H9 (cell line): ENCODE measurements around the gene GJB2. TPM values are rescaled to one million over a fixed set of nuclear protein-coding genes. Genes with fewer than 3 reads are reported as not detected.

Source experiments
- DNase-seq: peaks from one replicate; pipeline ENCODE4 v3.0.0-alpha.2; 2017
- H2AFZ ChIP-seq: one replicate; pipeline ENCODE4 v1.6.1; 2013; ENCODE audit warnings: mild to moderate bottlenecking, low read length, control low read depth, moderate library complexity
- H2AK5ac ChIP-seq: 2 replicates; pipeline ENCODE4 v1.6.1; 2013; ENCODE audit warnings: low read length, control low read depth, mixed read lengths; ENCODE audit not compliant: insufficient read length
- H2BK120ac ChIP-seq: one replicate; pipeline ENCODE4 v1.6.1; 2013; ENCODE audit warnings: low read depth, mild to moderate bottlenecking, low read length, control low read depth, inconsistent platforms; ENCODE audit not compliant: poor library complexity, severe bottlenecking
- H2BK12ac ChIP-seq: 2 replicates; pipeline ENCODE4 v1.6.1; 2013; ENCODE audit warnings: low read length, control low read depth, mixed read lengths, low read depth; ENCODE audit not compliant: insufficient read length
- H2BK15ac ChIP-seq: 2 replicates; pipeline ENCODE4 v1.6.1; 2013; ENCODE audit warnings: low read depth, low read length, control low read depth
- H2BK20ac ChIP-seq: one replicate; pipeline ENCODE4 v1.6.1; 2013; ENCODE audit warnings: low read depth, mild to moderate bottlenecking, low read length, control low read depth, inconsistent platforms; ENCODE audit not compliant: poor library complexity, severe bottlenecking
- H2BK5ac ChIP-seq: 2 replicates; pipeline ENCODE4 v1.6.1; 2013; ENCODE audit warnings: low read length, control low read depth, mixed read lengths; ENCODE audit not compliant: insufficient read length
- H3K14ac ChIP-seq: 2 replicates; pipeline ENCODE4 v1.6.1; 2013; ENCODE audit warnings: low read length, control low read depth; ENCODE audit not compliant: insufficient read depth
- H3K18ac ChIP-seq: 2 replicates; pipeline ENCODE4 v1.6.1; 2013; ENCODE audit warnings: low read depth, mild to moderate bottlenecking, mixed read lengths, low read length, control low read depth; ENCODE audit not compliant: insufficient read length
- H3K23ac ChIP-seq: 2 replicates; pipeline ENCODE4 v1.6.1; 2013; ENCODE audit warnings: low read length, control low read depth, mixed read lengths, low read depth; ENCODE audit not compliant: insufficient read length
- H3K23me2 ChIP-seq: 2 replicates; pipeline ENCODE4 v1.6.1; 2013; ENCODE audit warnings: low read depth, mild to moderate bottlenecking, mixed read lengths, low read length, control low read depth; ENCODE audit not compliant: insufficient read length, poor library complexity, severe bottlenecking
- H3K27ac ChIP-seq: 2 replicates; pipeline ENCODE4 v1.5.1; 2013; ENCODE audit warnings: low read length, control low read depth, mixed read lengths, low read depth; ENCODE audit not compliant: insufficient read length
- H3K27me3 ChIP-seq: 2 replicates; pipeline ENCODE4 v1.6.1; 2013; ENCODE audit warnings: low read length, control low read depth, inconsistent platforms; ENCODE audit not compliant: insufficient read depth
- H3K4ac ChIP-seq: 2 replicates; pipeline ENCODE4 v1.6.1; 2013; ENCODE audit warnings: low read depth, mild to moderate bottlenecking, control low read depth, inconsistent platforms, low read length, moderate library complexity
- H3K4me1 ChIP-seq: 2 replicates; pipeline ENCODE4 v1.6.1; 2013; ENCODE audit warnings: low read length, control low read depth, inconsistent platforms; ENCODE audit not compliant: insufficient read depth
- H3K4me2 ChIP-seq: 2 replicates; pipeline ENCODE4 v1.6.1; 2013; ENCODE audit warnings: low read length, control low read depth, mixed read lengths; ENCODE audit not compliant: insufficient read length, insufficient read depth
- H3K56ac ChIP-seq: 2 replicates; pipeline ENCODE4 v1.6.1; 2013; ENCODE audit warnings: low read depth, mild to moderate bottlenecking, mixed read lengths, low read length, control low read depth; ENCODE audit not compliant: insufficient read length
- H3K79me1 ChIP-seq: 2 replicates; pipeline ENCODE4 v1.6.1; 2013; ENCODE audit warnings: low read depth, mild to moderate bottlenecking, moderate library complexity, low read length, control low read depth, inconsistent platforms; ENCODE audit not compliant: insufficient read depth, poor library complexity, severe bottlenecking
- H3K79me2 ChIP-seq: 2 replicates; pipeline ENCODE4 v1.6.1; 2013; ENCODE audit warnings: low read length, control low read depth, inconsistent platforms; ENCODE audit not compliant: insufficient read depth
- H3K9ac ChIP-seq: 2 replicates; pipeline ENCODE4 v1.6.1; 2013; ENCODE audit warnings: low read length, control low read depth, mixed read lengths; ENCODE audit not compliant: insufficient read length; ENCODE audit errors: extremely low read depth
- H3K9me3 ChIP-seq: one replicate; pipeline ENCODE4 v1.6.1; 2013; ENCODE audit warnings: low read depth, low read length, inconsistent platforms; ENCODE audit not compliant: control insufficient read depth
- H3T11ph ChIP-seq: one replicate; pipeline ENCODE4 v1.6.1; 2013; ENCODE audit warnings: mild to moderate bottlenecking, low read length, control low read depth, inconsistent platforms
- H4K20me1 ChIP-seq: one replicate; pipeline ENCODE4 v1.6.1; 2013; ENCODE audit not compliant: control insufficient read depth, insufficient read length, insufficient read depth
- H4K5ac ChIP-seq: 2 replicates; pipeline ENCODE4 v1.6.1; 2013; ENCODE audit warnings: low read depth, mild to moderate bottlenecking, mixed read lengths, low read length, control low read depth; ENCODE audit not compliant: insufficient read length
- H4K8ac ChIP-seq: replicated peaks from 2 replicates; pipeline ENCODE4 v1.6.1; 2013; ENCODE audit warnings: low read length, control low read depth, mixed read lengths, low read depth; ENCODE audit not compliant: insufficient read length
- H4K91ac ChIP-seq: 2 replicates; pipeline ENCODE4 v1.6.1; 2013; ENCODE audit warnings: low read depth, mild to moderate bottlenecking, moderate library complexity, mixed read lengths, low read length, control low read depth; ENCODE audit not compliant: insufficient read length
- H3K27ac Mint-ChIP-seq, 3 experiments: 2 replicates in 2 of 3; 3 replicates in 1 of 3; pipeline ENCODE4 v1.8.0; 2020 to 2021; ENCODE audit warnings: mixed read lengths in 3 of 3, mild to moderate bottlenecking in 1 of 3, moderate library complexity in 1 of 3
- H3K27me3 Mint-ChIP-seq: 2 replicates; pipeline ENCODE4 v1.8.0; 2021; ENCODE audit warnings: low read depth, mild to moderate bottlenecking, moderate library complexity, mixed read lengths
- H3K36me3 Mint-ChIP-seq, 3 experiments: 2 replicates in 2 of 3; 3 replicates in 1 of 3; pipeline ENCODE4 v1.8.0; 2020 to 2021; ENCODE audit warnings: low read depth in 3 of 3, mixed read lengths in 3 of 3; ENCODE audit not compliant: insufficient read depth in 1 of 3
- H3K4me1 Mint-ChIP-seq, 2 experiments: 2 replicates each; pipeline ENCODE4 v1.8.0; 2020; ENCODE audit warnings: mixed read lengths in 2 of 2
- H3K4me3 Mint-ChIP-seq, 2 experiments: 2 replicates in 1 of 2; 3 replicates in 1 of 2; pipeline ENCODE4 v1.8.0; 2020 to 2021; ENCODE audit warnings: mild to moderate bottlenecking in 2 of 2, mixed read lengths in 2 of 2, moderate library complexity in 1 of 2
- H3K9me3 Mint-ChIP-seq, 2 experiments: 2 replicates in 1 of 2; 3 replicates in 1 of 2; pipeline ENCODE4 v1.8.0; 2020; ENCODE audit warnings: mild to moderate bottlenecking in 2 of 2, mixed read lengths in 2 of 2, moderate library complexity in 1 of 2
- WGBS: extraction: QIAGEN DNeasy Blood & Tissue Kit; methylation state at CpG from one replicate; pipeline ENCODE4 v1.1.7; 2013; ENCODE audit warnings: missing lambda C conversion rate, low lambda C conversion rate, mixed read lengths; ENCODE audit not compliant: insufficient read length; ENCODE audit errors: extremely low coverage; 5-methylcytosine and 5-hydroxymethylcytosine counted together
- total RNA-seq: library from RNA; stranded (reverse); gene quantifications from 2 replicates; pipeline ENCODE4 v1.2.1, GENCODE V29; 2021
- TF ChIP-seq, protein P1 (sequence below): fragments of 200-600 bp; sonication (generic); conservative IDR thresholded peaks from 3 replicates; pipeline ENCODE4 v1.8.0; 2021; ENCODE audit warnings: antibody characterized with exemption, mild to moderate bottlenecking

GJB2 gene
- total RNA-seq, 1 experiment from 2014 or later, result 0.28 TPM

DNA sequence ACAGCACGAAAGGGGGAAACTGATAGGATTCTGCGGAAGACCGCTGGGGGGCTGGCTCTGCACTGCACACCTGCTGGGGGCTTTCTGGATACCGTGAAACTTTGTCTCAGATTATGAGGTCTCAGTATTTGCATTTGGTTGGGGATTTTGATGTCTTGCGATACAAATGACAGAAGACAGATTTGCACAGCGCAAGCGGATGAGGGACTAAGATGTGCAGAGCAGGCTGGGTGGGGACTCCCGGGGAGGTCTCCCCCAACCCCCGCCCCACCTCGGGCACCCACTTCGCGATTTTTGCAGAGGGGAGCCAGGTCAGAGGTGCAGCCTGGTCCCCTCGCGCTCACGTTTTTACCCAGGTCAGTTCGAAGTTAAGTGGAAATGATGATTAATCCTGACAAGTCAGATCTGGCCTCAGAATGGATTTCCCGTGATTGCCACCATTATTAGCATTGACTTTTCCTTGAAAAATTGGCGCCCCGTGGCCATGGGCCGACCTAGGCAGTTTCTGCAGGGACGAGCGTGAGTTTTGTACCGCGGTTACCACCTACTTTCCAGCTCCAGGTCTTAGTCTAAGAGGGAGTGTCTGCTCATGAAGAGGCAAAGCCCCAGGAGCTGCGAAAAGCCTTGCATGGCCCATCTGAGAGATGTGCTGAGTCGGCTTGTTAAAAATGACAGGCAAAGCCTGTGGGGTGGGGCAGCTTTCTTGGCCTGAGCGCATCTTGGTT lies 1.3 kb upstream of the GJB2 start:
- H4K5ac ChIP-seq, result no peak overlapping the region
- no peaks in the 10 kb centered on the region for H3K4me1 ChIP-seq
- H3K14ac ChIP-seq, result no peak overlapping the region
- peaks cover 18% of the 10 kb centered on the region for H3K23me2 ChIP-seq
- H3K9ac ChIP-seq, result no peak overlapping the region
- H3K79me1 ChIP-seq, result no peaks in the 10 kb centered on the region
- no peak overlapping the region for H3T11ph ChIP-seq
- H3K27me3 ChIP-seq, result peaks cover 51% of the 10 kb centered on the region
- H2BK5ac ChIP-seq, result no peak overlapping the region
- Mint-ChIP-seq H3K4me3 (peak overlapping the region; percentile 50 to 77), H3K4me1 (peaks cover 11 to 25% of the 10 kb centered on the region in 2 experiments), H3K36me3 (no peaks in the 10 kb centered on the region), H3K9me3 (0 out of 5 replicates have a peak, but pooled peaks cover 0 to 2% of the 10 kb centered on the region in 2 experiments), H3K27me3 (peaks cover 86% of the 10 kb centered on the region), H3K27ac (no peak overlapping the region)
- H2BK15ac ChIP-seq, result no peak overlapping the region
- no peak overlapping the region for H3K18ac ChIP-seq
- no peak overlapping the region for H3K56ac ChIP-seq
- no peak overlapping the region for H3K4ac ChIP-seq
- WGBS, result no CpG with 5 or more reads among the region's 27 CpGs
- H4K8ac ChIP-seq, result no peak overlapping the region
- no peaks in the 10 kb centered on the region for H4K20me1 ChIP-seq
- no peak overlapping the region for H3K27ac ChIP-seq
- no peak overlapping the region for H3K23ac ChIP-seq
- no peak for DNase-seq
- no peak overlapping the region for H4K91ac ChIP-seq
- H3K79me2 ChIP-seq, result no peaks in the 10 kb centered on the region
- TF ChIP-seq, protein P1, sequence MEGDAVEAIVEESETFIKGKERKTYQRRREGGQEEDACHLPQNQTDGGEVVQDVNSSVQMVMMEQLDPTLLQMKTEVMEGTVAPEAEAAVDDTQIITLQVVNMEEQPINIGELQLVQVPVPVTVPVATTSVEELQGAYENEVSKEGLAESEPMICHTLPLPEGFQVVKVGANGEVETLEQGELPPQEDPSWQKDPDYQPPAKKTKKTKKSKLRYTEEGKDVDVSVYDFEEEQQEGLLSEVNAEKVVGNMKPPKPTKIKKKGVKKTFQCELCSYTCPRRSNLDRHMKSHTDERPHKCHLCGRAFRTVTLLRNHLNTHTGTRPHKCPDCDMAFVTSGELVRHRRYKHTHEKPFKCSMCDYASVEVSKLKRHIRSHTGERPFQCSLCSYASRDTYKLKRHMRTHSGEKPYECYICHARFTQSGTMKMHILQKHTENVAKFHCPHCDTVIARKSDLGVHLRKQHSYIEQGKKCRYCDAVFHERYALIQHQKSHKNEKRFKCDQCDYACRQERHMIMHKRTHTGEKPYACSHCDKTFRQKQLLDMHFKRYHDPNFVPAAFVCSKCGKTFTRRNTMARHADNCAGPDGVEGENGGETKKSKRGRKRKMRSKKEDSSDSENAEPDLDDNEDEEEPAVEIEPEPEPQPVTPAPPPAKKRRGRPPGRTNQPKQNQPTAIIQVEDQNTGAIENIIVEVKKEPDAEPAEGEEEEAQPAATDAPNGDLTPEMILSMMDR, result 0 out of 3 replicates have a peak, but pooled peaks have one; percentile 15
- no peak overlapping the region for H2BK20ac ChIP-seq
- H2AK5ac ChIP-seq, result no peak overlapping the region
- no peak overlapping the region for H2AFZ ChIP-seq
- H2BK12ac ChIP-seq, result no peak overlapping the region
- no peak overlapping the region for H2BK120ac ChIP-seq
- H3K9me3 ChIP-seq, result no peaks in the 10 kb centered on the region
- peak overlapping the region; percentile 55 for H3K4me2 ChIP-seq
